T-helper 1 cell treated with Interleukin-12 subunit alpha and Interleukin-12 subunit beta and Interleukin-4 antibody, amounts not matched to agents 30 μg/mL and 1 μg/mL, for 36 hours (primary cell): ENCODE measurements around the gene ACCSL.

Experiments
- H3K27ac Mint-ChIP-seq: one replicate; pipeline ENCODE4 v1.8.0; 2021; ENCODE audit warnings: mild to moderate bottlenecking, mixed read lengths
- H3K27me3 Mint-ChIP-seq: one replicate; pipeline ENCODE4 v1.8.0; 2021; ENCODE audit warnings: low read depth, mixed read lengths
- H3K36me3 Mint-ChIP-seq: one replicate; pipeline ENCODE4 v1.8.0; 2021; ENCODE audit warnings: low read depth, mixed read lengths
- H3K4me1 Mint-ChIP-seq: one replicate; pipeline ENCODE4 v1.8.0; 2021; ENCODE audit warnings: low read depth, mixed read lengths
- H3K4me3 Mint-ChIP-seq: one replicate; pipeline ENCODE4 v1.8.0; 2021; ENCODE audit warnings: mild to moderate bottlenecking, moderate library complexity, mixed read lengths
- H3K9me3 Mint-ChIP-seq: one replicate; pipeline ENCODE4 v1.8.0; 2021; ENCODE audit warnings: mixed read lengths

The ACCSL gene

DNA sequence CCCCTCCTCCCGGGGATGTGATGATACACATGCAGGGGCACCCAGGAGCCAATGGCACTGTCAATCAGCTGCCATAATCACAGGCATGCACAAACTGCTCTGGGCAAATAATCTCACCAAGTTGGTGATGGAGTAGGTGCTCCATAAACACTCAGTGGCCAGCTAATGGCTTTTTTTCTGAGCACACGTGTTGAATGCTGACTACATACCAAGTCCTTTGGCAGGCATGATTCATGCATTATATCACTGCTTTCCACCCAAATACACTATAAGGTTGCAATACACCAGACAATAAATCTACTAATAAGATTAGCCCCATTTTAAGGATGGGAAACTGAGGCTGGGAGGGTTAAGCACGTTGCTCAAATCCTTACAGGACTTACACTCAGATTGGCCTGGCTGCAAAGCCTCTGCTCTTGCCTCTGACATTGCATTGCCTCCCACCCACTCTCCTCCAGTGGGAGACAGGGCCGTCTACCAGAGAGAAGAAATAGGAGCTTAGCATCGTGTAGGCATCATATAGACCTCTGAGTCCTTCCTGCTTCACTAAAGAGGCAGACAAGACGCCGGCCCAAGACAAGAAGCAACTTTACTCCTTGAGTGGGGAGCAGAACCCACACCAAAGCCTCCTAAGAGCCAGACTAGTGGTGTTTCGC, 32.7 kb upstream of the ACCSL start:
- Mint-ChIP-seq H3K27me3 (peaks cover 11% of the 10 kb centered on the region), H3K36me3 (no peaks in the 10 kb centered on the region), H3K27ac (no peak overlapping the region), H3K9me3 (no peaks in the 10 kb centered on the region), H3K4me1 (no peaks in the 10 kb centered on the region), H3K4me3 (no peak overlapping the region)

DNA sequence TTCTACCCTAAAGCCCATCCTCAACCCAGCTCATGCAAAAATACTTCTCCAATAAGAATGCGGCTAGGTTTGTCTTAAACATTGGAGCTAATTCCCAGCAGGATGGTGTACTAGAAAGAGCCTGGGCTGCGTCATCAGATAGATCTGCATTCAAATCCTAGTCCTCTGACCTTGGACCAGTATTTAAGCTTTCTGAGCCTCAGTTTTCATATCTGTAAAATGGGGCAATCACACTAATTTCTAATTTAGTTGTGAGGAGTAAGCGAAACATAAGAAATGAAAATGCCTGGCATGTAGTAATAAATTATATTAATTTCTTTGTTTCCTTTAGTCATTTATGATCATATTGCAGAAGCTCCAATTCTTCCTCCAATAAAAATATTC, 32.2 kb upstream of the ACCSL start:
- Mint-ChIP-seq H3K27ac (no peak overlapping the region), H3K27me3 (peaks cover 12% of the 10 kb centered on the region), H3K36me3 (no peaks in the 10 kb centered on the region), H3K4me3 (no peak overlapping the region), H3K9me3 (no peaks in the 10 kb centered on the region), H3K4me1 (no peaks in the 10 kb centered on the region)

DNA sequence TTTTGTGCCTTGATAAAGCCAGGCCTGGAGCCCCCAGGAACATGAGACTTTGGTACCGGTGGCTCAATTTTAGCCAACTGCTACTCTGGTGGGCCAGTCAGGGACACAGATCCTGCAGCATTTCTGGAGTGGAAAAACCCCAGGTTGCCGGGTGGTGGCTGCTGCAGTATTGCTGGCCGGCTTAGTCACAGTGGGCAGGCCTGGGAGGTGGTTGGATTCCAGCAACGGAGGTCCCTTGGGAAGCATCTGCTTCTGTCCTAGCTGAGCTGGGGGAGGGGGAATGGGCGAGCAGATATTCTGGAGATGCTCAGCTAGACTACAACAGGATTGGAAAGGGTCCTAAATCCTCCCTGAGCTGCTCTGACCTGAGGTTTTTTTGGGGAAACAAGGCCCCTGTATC, 31.6 kb upstream of the ACCSL start:
- H3K27me3 Mint-ChIP-seq, result peaks cover 14% of the 10 kb centered on the region
- H3K36me3 Mint-ChIP-seq, result no peaks in the 10 kb centered on the region
- H3K4me1 Mint-ChIP-seq, result no peaks in the 10 kb centered on the region
- no peak overlapping the region for H3K4me3 Mint-ChIP-seq
- no peaks in the 10 kb centered on the region for H3K9me3 Mint-ChIP-seq
- H3K27ac Mint-ChIP-seq, result no peak overlapping the region

DNA sequence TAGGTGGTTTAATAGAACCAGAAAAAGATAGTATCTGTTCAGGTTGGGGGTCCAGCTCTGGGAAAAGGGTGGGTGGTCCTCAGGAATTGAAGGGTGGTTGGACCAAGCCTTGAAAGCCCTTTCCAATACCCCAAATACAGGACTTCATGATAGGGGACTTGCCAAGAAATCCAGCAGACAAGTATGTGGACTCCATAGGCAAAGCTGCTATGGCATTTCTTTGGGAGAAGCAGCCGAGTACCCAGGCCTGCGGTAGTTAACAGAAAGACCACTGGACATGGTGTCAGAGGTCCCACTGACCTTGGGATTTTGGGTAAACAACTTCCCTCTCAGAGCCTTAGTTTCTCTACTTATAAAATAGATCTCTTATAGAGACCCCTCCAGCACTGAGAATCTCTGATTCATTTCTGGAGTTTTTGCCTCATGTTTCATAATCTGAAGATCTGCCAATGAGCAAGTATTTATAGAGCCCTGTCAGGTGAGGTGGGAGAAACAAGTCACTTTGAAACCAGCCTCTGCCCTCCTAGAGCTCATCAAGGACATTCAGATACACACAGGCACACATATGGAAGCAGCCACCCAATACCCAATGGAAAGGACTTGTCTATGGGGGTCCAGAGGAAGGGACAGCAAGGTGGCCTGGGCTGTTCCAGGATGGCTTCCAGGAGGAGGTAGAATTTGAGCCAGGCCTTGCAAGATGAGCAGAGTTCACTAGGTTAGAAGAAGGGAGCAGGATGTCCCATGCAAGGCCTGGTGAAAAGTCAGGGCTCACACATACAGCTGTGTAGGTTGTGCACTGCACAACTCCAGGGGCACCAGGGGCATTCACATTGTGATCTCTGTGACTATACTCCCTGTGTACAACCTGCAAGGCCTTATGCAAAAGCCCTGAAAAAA, 31.0 kb upstream of the ACCSL start:
- Mint-ChIP-seq H3K4me1 (no peaks in the 10 kb centered on the region), H3K27ac (no peak overlapping the region), H3K4me3 (no peak overlapping the region)

DNA sequence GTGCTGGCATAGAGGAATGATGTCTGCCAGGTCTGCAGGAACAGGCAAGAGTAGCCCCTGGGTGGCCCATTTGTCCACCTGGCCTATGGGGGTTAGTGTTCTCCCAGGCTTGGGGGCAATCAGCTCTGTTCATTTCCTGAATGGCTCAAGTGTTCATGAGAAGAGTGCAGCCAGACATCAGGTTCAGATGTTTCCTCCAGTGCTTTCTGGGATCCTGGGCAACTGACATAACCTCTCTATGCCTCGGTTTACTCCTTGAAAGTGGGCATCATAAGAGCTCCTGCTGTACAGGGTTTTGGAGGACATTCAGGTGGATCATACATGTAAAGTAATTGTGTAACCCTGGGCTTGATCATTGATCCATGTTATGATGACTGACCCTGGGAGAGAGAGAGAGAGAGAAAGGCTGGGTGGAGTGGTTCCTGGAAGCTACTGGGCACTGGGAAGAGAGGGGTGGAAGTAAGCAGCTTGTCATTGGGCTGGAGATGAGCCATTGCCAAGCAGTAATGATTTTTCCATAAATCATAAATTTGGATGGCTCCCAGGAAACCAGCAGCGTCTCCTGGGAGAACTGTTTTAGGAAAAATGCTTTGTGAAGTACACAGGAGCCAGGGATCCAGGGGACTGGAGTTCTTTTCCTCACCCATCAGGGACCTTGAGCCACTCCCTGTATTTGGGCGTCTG, 30.2 kb upstream of the ACCSL start:
- no peak overlapping the region for H3K27ac Mint-ChIP-seq
- peaks cover 2% of the 10 kb centered on the region for H3K9me3 Mint-ChIP-seq
- peaks cover 23% of the 10 kb centered on the region for H3K27me3 Mint-ChIP-seq
- no peaks in the 10 kb centered on the region for H3K36me3 Mint-ChIP-seq
- H3K4me3 Mint-ChIP-seq, result no peak overlapping the region
- H3K4me1 Mint-ChIP-seq, result no peaks in the 10 kb centered on the region

More for the DNA sequence above, 31.0 kb upstream of the ACCSL start:
- no peaks in the 10 kb centered on the region for H3K36me3 Mint-ChIP-seq
- no peaks in the 10 kb centered on the region for H3K9me3 Mint-ChIP-seq
- peaks cover 20% of the 10 kb centered on the region for H3K27me3 Mint-ChIP-seq

DNA sequence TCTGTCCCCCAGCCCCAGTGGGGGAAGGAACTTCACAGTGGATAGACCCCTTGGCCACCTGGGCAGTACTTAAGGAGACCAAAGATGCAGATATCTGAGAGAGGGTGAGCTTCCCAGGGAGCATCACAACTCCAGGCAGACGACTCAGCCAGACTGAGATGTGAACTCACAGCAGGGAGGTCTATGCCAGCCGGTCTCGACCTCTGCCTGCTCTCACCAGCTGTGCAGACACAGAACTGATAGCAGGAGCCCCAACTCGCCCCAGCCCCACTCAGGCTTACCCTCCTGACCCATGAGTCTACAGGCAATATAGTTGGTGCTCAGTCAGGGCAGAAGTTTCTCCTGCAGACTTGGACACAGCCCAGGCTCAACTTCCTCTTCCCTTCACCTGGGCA, 29.7 kb upstream of the ACCSL start:
- no peaks in the 10 kb centered on the region for H3K36me3 Mint-ChIP-seq
- H3K4me3 Mint-ChIP-seq, result no peak overlapping the region
- no peaks in the 10 kb centered on the region for H3K4me1 Mint-ChIP-seq
- H3K27ac Mint-ChIP-seq, result no peak overlapping the region
- H3K9me3 Mint-ChIP-seq, result peaks cover 3% of the 10 kb centered on the region
- H3K27me3 Mint-ChIP-seq, result peaks cover 24% of the 10 kb centered on the region

DNA sequence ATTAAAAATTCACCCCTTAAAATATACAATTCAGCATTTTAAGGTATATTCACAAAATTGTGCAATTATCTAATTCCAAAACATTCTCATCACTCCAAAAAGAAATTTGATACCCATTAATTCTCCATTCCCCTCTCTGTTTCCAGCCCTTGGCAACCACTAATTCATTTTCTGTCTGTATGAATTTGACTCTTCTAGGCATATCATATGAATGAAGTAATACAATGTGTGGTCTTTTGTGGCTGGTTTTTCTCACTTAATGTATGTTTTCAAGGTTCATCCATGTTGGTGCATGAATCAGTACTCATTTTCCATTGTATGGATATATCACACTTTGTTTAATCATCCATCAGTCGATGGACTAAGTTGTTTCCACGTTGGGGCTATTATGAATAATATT, 29.0 kb upstream of the ACCSL start:
- no peaks in the 10 kb centered on the region for H3K4me1 Mint-ChIP-seq
- H3K27me3 Mint-ChIP-seq, result peaks cover 31% of the 10 kb centered on the region
- H3K9me3 Mint-ChIP-seq, result peaks cover 3% of the 10 kb centered on the region
- no peak overlapping the region for H3K4me3 Mint-ChIP-seq
- no peaks in the 10 kb centered on the region for H3K36me3 Mint-ChIP-seq
- H3K27ac Mint-ChIP-seq, result no peak overlapping the region

DNA sequence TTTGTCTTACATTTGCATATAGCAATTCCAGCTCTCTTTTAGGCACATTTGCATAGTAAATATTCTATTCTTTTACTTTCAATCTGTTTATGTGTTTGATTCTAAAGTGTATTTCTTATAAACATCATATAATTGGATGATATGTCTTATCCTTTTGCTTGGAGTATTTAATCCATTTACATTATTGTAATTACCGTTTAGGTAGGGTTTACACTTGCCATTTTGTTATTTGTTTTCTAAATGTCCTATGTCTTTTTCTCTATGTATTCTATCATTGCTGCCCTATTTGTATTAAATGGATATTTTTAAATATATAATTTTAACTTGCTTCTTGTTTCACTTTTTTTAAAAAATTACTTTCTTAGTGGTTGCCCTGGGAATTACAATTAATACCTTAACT, 22.8 kb upstream of the ACCSL start:
- Mint-ChIP-seq H3K4me3 (no peak overlapping the region), H3K27ac (no peak overlapping the region), H3K4me1 (no peaks in the 10 kb centered on the region), H3K27me3 (peaks cover 49% of the 10 kb centered on the region), H3K36me3 (no peaks in the 10 kb centered on the region), H3K9me3 (peaks cover 3% of the 10 kb centered on the region)

DNA sequence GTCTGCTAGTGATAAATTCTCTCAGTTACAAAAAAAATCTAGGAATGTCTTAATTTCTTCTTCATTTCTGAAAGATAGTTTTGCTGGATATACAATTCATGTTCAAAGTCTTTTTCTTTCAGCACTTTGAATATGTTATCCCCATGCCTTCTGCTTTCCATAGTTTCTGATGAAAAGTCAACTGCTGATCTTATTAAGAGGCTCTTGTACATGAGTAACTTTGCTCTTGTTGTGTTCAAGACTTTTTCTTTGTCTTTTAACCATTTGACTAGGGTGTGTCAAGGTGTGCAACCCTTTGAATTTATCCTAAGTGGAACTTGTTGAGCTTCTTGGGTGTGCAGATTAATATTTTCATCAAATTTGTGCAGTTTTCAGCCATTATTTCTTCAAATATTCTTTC, 22.1 kb upstream of the ACCSL start:
- H3K4me1 Mint-ChIP-seq, result no peaks in the 10 kb centered on the region
- no peak overlapping the region for H3K27ac Mint-ChIP-seq
- peaks cover 3% of the 10 kb centered on the region for H3K9me3 Mint-ChIP-seq
- peaks cover 49% of the 10 kb centered on the region for H3K27me3 Mint-ChIP-seq
- H3K4me3 Mint-ChIP-seq, result no peak overlapping the region
- H3K36me3 Mint-ChIP-seq, result no peaks in the 10 kb centered on the region

DNA sequence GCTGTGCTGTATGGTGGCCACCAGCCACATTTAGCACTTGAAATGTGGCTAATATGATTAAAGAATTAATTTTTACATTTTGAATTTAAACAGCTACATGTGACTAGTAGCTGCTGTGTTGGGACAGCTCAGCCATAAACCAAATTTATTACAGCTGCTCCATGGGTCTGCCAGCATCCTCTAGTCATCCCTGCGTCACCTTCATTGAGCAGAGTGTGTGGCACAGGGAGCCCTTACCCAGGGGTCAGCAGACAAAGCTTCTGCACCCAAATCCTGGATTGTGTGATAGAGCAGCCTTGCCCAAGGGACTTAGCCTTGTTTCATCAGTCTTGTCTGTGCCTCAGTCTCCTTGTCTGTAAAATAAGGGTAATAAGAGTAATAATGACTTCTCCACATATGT, 19.4 kb upstream of the ACCSL start:
- Mint-ChIP-seq H3K9me3 (no peaks in the 10 kb centered on the region), H3K27me3 (peaks cover 38% of the 10 kb centered on the region), H3K27ac (no peak overlapping the region), H3K4me1 (no peaks in the 10 kb centered on the region), H3K36me3 (no peaks in the 10 kb centered on the region), H3K4me3 (no peak overlapping the region)

DNA sequence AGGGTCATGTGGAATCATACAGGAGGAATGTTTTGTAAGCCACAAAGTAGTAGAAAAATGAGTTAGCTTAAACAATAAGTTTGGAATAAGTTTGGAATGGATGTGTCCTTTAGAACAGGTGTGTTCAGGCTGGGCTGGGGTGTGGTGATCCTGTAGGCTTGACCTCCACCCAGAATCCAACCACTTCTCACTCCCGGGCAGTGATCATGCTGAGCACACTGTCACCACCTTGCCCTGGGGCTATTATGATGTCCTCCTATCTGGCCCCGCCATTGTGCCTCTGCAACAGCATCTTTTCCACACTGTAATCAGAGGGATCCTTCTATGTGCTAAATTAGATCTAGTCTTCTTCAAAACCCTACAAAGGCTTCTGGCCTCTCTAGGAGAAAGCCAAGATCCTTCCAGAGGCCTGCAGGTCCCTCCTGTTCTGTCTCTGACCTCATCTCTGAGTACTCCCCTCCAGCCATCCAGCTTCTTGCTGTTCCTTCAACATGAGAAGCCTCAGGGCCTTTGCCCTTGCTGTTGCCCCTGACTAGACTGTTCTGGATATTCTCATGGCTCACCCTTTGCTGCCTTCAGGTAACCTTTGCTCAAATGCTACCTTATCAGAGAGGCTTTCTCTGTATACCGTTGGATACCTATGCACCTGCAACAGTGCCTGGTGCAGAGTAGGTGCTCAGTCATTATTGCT, 18.8 kb upstream of the ACCSL start:
- no peak overlapping the region for H3K27ac Mint-ChIP-seq
- H3K9me3 Mint-ChIP-seq, result no peaks in the 10 kb centered on the region
- no peak overlapping the region for H3K4me3 Mint-ChIP-seq
- H3K4me1 Mint-ChIP-seq, result no peaks in the 10 kb centered on the region
- H3K27me3 Mint-ChIP-seq, result peaks cover 33% of the 10 kb centered on the region
- H3K36me3 Mint-ChIP-seq, result no peaks in the 10 kb centered on the region

DNA sequence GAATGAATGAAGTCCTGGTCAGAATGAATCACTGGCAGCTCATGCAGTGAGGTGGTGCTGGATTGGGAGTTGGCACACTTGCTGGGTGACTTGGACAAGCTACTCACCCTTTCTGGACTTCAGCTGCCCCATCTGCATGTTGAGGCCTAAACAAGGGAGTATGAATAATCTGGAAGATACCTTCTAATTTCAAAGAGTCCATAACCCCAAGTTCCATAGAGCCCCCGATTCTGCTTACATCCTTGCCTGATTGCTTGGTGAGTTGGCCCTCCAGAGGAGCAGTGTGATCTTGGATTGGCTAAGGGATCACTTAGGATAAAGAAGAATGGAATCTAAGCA, 18.3 kb upstream of the ACCSL start:
- no peak overlapping the region for H3K27ac Mint-ChIP-seq
- peaks cover 28% of the 10 kb centered on the region for H3K27me3 Mint-ChIP-seq

DNA sequence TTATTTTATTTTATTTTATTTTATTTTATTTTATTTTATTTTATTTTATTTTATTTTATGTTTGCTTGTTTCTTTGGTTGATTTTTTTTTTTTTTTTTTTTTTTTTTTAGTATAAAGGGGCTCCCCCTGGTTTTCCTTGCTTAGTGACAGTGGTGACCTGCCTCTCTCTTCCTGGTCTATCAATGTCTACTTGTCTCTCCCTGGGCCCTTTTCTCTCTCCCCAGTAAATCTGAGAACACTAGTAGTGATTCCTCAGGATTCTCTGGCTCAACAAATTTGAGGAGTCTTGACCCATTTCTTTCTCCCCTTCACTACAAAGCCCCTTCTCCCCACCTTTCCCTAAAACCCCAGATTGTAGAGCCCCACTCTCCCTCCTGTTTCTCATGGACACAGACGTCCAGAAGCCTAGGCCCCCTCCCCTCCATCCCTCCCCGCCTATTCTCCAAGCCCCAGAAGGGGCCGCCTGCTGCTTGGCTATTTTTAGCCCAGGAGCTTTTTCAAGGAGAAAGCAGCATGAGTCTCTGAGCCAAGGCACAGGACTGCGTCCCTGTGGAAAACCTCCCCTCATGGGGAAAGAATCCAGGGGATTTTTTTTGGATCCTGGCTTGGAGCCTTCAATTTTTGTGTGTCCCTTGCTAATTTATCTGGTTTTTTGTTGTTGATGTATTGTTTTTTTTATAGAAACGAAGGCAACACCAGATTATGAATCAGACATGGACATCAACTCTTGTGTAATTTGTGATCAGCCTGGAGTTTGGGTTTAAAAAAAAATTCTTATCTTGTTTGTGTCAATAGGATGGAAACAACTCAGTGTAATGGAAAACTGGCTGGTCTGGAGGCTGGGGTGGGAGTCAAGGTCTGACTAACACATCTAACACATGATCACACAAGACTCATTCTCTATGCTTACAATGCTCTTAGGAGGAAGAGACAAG, 17.5 kb upstream of the ACCSL start:
- H3K36me3 Mint-ChIP-seq, result no peaks in the 10 kb centered on the region
- H3K4me1 Mint-ChIP-seq, result no peaks in the 10 kb centered on the region
- H3K27me3 Mint-ChIP-seq, result peaks cover 26% of the 10 kb centered on the region
- no peak overlapping the region for H3K4me3 Mint-ChIP-seq
- no peak overlapping the region for H3K27ac Mint-ChIP-seq
- H3K9me3 Mint-ChIP-seq, result no peaks in the 10 kb centered on the region

More for the DNA sequence above, 18.3 kb upstream of the ACCSL start:
- Mint-ChIP-seq H3K9me3 (no peaks in the 10 kb centered on the region), H3K4me3 (no peak overlapping the region), H3K4me1 (no peaks in the 10 kb centered on the region), H3K36me3 (no peaks in the 10 kb centered on the region)

DNA sequence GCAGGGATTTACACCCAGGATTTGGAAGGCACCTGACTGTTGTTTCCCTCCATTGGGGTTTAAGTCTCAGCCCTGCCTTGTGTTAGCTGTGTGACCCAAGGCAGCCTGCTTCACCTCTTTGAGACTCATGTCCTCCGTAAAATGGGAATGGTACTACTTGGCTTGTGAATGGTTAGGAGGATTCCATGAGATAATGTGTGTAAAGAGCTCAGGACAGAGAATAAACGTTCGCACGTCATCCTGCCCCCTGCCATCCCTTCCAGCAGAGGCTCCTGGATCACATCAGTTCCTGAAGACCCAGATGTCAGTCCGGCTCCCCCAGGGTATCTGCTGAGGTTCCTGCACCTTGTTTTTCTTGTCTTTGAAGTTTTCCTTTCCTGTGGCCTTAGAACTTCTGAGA, 16.8 kb upstream of the ACCSL start:
- Mint-ChIP-seq H3K27me3 (peaks cover 18% of the 10 kb centered on the region), H3K27ac (no peak overlapping the region)

More for the DNA sequence above, 16.8 kb upstream of the ACCSL start:
- Mint-ChIP-seq H3K9me3 (no peaks in the 10 kb centered on the region), H3K4me1 (no peaks in the 10 kb centered on the region), H3K36me3 (no peaks in the 10 kb centered on the region), H3K4me3 (no peak overlapping the region)
